ENCODE measurements around the gene CAV2. TPM values are rescaled to one million over a fixed set of nuclear protein-coding genes. Genes with fewer than 3 reads are reported as not detected.
A peak's percentile ranks its signal among the peaks of the same experiment; 100 is the strongest.

CAV2 gene
- total and polyA plus RNA-seq, 9 of the 15 experiments (the other 6 are each of a cell fraction or from before 2014, with no cell fraction given), result 16.1 to 137 (median 38.3) TPM

DNA sequence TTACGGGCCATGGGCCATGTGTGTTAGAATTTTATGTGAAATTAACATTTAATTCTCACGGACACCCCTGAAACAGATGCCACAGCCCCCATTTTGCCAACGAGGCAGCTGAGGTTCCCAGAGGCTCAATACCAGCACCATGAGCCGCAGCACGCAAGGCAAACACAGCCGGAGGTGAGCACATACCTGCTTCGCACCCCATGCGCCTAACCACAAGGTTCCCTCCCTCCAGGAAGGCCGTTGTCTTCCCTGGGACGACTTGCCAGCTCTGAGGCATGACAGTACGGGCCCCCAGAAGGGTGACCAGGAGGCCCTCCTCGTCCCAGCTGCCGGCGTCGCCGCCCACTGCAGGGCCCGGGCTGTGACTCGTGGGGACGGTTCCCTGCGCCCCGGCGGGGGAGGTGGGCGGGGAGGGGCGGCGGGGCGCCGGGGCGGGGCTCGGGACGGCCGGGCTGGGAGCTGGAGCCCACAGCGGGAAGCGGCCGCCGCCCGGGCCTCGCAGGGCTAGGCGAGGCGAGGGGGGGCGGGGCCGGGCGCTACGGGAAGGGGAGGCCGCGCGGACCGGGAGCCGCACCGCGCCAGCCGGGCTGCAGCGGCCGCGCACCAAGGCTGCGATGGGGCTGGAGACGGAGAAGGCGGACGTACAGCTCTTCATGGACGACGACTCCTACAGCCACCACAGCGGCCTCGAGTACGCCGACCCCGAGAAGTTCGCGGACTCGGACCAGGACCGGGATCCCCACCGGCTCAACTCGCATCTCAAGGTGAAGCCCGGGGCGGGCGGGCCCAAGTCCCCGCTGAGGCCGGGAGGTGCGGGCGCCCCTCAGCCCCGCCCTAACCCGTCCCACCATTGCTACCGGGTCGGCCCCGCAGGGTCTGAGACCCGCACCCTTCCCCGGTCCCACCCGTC is at the start of gene CAV2 (continued):
- no peak for TF ChIP-seq ZNF586 (CRISPR knock-in tag; conservative IDR thresholded peaks at IDR 0.05)
- peak; percentile 85 for TF ChIP-seq CTBP1 (IDR thresholded peaks at IDR 0.05; ENCODE audit: borderline replicate concordance)
- peak; percentile 62; the same call in 1 of the 2 replicates for TF ChIP-seq ZBTB17 (CRISPR knock-in tag; IDR thresholded peaks at IDR 0.05)
- TF ChIP-seq ZFP36 (IDR thresholded peaks at IDR 0.05; ENCODE audit: low read depth, low read length, partially characterized antibody), result peak; percentile 1
- TF ChIP-seq KLF13 (tag; IDR thresholded peaks at IDR 0.05; ENCODE audit: borderline replicate concordance, low read depth), result peak; percentile 47; the same call in 1 of the 2 replicates
- TF ChIP-seq TEAD1 (CRISPR knock-in tag; IDR thresholded peaks at IDR 0.05), result peak in 1 of 2 experiments; percentile 58; a peak in 1 of 4 replicates
- peak; percentile 36; the same call in 1 of the 2 replicates for TF ChIP-seq CREM (IDR thresholded peaks at IDR 0.05; ENCODE audit: low read depth)
- TF ChIP-seq, protein P1, sequence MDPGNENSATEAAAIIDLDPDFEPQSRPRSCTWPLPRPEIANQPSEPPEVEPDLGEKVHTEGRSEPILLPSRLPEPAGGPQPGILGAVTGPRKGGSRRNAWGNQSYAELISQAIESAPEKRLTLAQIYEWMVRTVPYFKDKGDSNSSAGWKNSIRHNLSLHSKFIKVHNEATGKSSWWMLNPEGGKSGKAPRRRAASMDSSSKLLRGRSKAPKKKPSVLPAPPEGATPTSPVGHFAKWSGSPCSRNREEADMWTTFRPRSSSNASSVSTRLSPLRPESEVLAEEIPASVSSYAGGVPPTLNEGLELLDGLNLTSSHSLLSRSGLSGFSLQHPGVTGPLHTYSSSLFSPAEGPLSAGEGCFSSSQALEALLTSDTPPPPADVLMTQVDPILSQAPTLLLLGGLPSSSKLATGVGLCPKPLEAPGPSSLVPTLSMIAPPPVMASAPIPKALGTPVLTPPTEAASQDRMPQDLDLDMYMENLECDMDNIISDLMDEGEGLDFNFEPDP (CRISPR knock-in tag; IDR thresholded peaks at IDR 0.05), result 0 out of 2 replicates have a peak, but pooled peaks have one; percentile 28
- TF ChIP-seq ZNF143 (CRISPR knock-in tag; IDR thresholded peaks at IDR 0.05), result 0 out of 2 replicates have a peak, but pooled peaks have one; percentile 28
- TF ChIP-seq NRF1 (conservative IDR thresholded peaks at IDR 0.05 in 1 of 2, IDR thresholded peaks at IDR 0.05 in 1 of 2), result peak in 1 of 2 experiments; percentile 40; a peak in 3 of 4 replicates
- TF ChIP-seq CAMTA2 (CRISPR knock-in tag; conservative IDR thresholded peaks at IDR 0.05), result 0 out of 2 replicates have a peak, but pooled peaks have one; percentile 36
- 0 out of 2 replicates have a peak, but pooled peaks have one; percentile 50 for TF ChIP-seq ZNF76 (CRISPR knock-in tag; IDR thresholded peaks at IDR 0.05; ENCODE audit: borderline replicate concordance)
- TF ChIP-seq YY1 (IDR thresholded peaks at IDR 0.05; ENCODE audit: borderline replicate concordance in 1 of 3, control insufficient read depth in 1 of 3, extremely low read depth in 1 of 3, insufficient read depth in 3 of 3, insufficient read length in 1 of 3, insufficient replicate concordance in 2 of 3, low read depth in 1 of 3, low read length in 2 of 3), result peak in 1 of 3 experiments; percentile 44
- TF ChIP-seq ERF (CRISPR knock-in tag; IDR thresholded peaks at IDR 0.05), result peak; percentile 82
- TF ChIP-seq L3MBTL2 (IDR thresholded peaks at IDR 0.05), result peak; percentile 94
- peak; percentile 30 for TF ChIP-seq RBM22 (IDR thresholded peaks at IDR 0.05; ENCODE audit: low read depth, low read length, poor library complexity, severe bottlenecking)
- TF ChIP-seq NFATC3 (IDR thresholded peaks at IDR 0.05), result no peak
- TF ChIP-seq MBD2 (IDR thresholded peaks at IDR 0.05; ENCODE audit: borderline replicate concordance, low read depth), result peak; percentile 34; the same call in 1 of the 2 replicates
- peak; percentile 45 for TF ChIP-seq SAP30 (IDR thresholded peaks at IDR 0.05; ENCODE audit: borderline replicate concordance, insufficient read depth, low read depth, low read length, poor library complexity, severe bottlenecking)
- TF ChIP-seq ZNF695 (CRISPR knock-in tag; IDR thresholded peaks at IDR 0.05), result peak; percentile 70; the same call in 1 of the 2 replicates
- TF ChIP-seq RBFOX2 (IDR thresholded peaks at IDR 0.05; ENCODE audit: low read depth, low read length), result peak; percentile 77
- no peak for TF ChIP-seq PHB (CRISPR knock-in tag; IDR thresholded peaks at IDR 0.05)
- no peak for TF ChIP-seq NFIX (CRISPR knock-in tag; IDR thresholded peaks at IDR 0.05; ENCODE audit: low read depth)

All from K562 (cell line).